GM23338 (cell line): ENCODE data around the gene FAM53B. TPM values are rescaled to one million over a fixed set of nuclear protein-coding genes. Genes with fewer than 3 reads are reported as not detected.

ENCODE experiments used
- CREB1 ChIP-seq: fragments of 250-450 bp; sonication (Bioruptor Pico); IDR thresholded peaks from 2 replicates; pipeline ENCODE4 v1.5.0; 2020; ENCODE audit warnings: low read depth, mild to moderate bottlenecking, moderate library complexity
- EZH2 ChIP-seq: fragments of 200-600 bp; sonication (generic); IDR thresholded peaks from one replicate; pipeline ENCODE4 v1.8.0; 2017; ENCODE audit warnings: antibody characterized with exemption, mild to moderate bottlenecking, low read depth; ENCODE audit not compliant: unreplicated experiment
- EZH2phosphoT487 ChIP-seq: fragments of 200-600 bp; sonication (generic); IDR thresholded peaks from one replicate; pipeline ENCODE4 v1.8.1; 2018; ENCODE audit warnings: antibody characterized with exemption; ENCODE audit not compliant: unreplicated experiment
- JUNB ChIP-seq: IDR thresholded peaks from one replicate; pipeline ENCODE4 v1.6.1; 2016; ENCODE audit warnings: antibody characterized with exemption; ENCODE audit not compliant: unreplicated experiment
- NANOG ChIP-seq: IDR thresholded peaks from 2 replicates; pipeline ENCODE4 v1.6.1; 2016; ENCODE audit warnings: antibody characterized with exemption, borderline replicate concordance
- POLR2AphosphoS5 ChIP-seq: IDR thresholded peaks from 2 replicates; pipeline ENCODE4 v1.6.1; 2016; ENCODE audit warnings: antibody characterized with exemption, low read depth
- STAT1 ChIP-seq: IDR thresholded peaks from one replicate; pipeline ENCODE4 v1.6.1; 2016; ENCODE audit warnings: antibody characterized with exemption; ENCODE audit not compliant: unreplicated experiment
- ZNF114 ChIP-seq: fragments of 250-450 bp; sonication (Bioruptor Pico); IDR thresholded peaks from 2 replicates; pipeline ENCODE4 v1.5.0; 2020; ENCODE audit warnings: mild to moderate bottlenecking, moderate library complexity
- ZNF331 ChIP-seq: fragments of 250-450 bp; sonication (Bioruptor Pico); IDR thresholded peaks from 2 replicates; pipeline ENCODE4 v1.5.0; 2020; ENCODE audit warnings: low read depth, mild to moderate bottlenecking, moderate library complexity
- polyA plus RNA-seq: library from polyadenylated mRNA; unstranded; fragments of >200 nt; fragmentation: Nextera tagmentation; extraction: Ambion mirVana; gene quantifications from 2 replicates; pipeline ENCODE4 v1.2.1, GENCODE V29; 2016
- total RNA-seq: library from RNA; depleted of rRNA; stranded (reverse); fragments of >200 nt; shearing (Covaris generic); gene quantifications from 2 replicates; pipeline ENCODE4 v1.2.3, GENCODE V29; 2014
- TF ChIP-seq, protein P1 (sequence below): fragments of 250-450 bp; sonication (Bioruptor Pico); IDR thresholded peaks from 2 replicates; pipeline ENCODE4 v1.5.0; 2020; ENCODE audit warnings: mild to moderate bottlenecking, moderate library complexity
- TF ChIP-seq, protein P2 (sequence below): IDR thresholded peaks from 2 replicates; pipeline ENCODE4 v1.6.1; 2016; ENCODE audit warnings: antibody characterized with exemption

The FAM53B gene
- total and polyA plus RNA-seq, 2 experiments from 2014 or later: 3.0 to 20.3 TPM

DNA sequence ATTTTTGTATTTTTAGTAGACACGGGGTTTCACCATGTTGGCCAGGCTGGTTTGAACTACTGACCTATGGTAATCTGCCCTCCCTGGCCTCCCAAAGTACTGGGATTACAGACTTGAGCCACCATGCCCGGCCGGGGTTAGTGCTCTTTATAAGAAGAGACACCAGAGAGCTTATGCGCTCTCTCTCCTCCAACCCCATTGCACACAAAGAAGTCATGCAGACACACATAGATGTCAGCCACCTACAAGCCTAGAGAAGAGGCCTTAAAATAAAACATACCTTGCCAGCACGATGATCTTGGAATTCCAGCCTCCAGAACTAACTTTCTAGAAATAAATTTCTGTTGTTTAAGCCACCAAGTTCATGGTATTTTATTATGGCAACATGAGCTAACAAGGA lies 10.0 kb upstream of the FAM53B start (continued):
- TF ChIP-seq, protein P1, sequence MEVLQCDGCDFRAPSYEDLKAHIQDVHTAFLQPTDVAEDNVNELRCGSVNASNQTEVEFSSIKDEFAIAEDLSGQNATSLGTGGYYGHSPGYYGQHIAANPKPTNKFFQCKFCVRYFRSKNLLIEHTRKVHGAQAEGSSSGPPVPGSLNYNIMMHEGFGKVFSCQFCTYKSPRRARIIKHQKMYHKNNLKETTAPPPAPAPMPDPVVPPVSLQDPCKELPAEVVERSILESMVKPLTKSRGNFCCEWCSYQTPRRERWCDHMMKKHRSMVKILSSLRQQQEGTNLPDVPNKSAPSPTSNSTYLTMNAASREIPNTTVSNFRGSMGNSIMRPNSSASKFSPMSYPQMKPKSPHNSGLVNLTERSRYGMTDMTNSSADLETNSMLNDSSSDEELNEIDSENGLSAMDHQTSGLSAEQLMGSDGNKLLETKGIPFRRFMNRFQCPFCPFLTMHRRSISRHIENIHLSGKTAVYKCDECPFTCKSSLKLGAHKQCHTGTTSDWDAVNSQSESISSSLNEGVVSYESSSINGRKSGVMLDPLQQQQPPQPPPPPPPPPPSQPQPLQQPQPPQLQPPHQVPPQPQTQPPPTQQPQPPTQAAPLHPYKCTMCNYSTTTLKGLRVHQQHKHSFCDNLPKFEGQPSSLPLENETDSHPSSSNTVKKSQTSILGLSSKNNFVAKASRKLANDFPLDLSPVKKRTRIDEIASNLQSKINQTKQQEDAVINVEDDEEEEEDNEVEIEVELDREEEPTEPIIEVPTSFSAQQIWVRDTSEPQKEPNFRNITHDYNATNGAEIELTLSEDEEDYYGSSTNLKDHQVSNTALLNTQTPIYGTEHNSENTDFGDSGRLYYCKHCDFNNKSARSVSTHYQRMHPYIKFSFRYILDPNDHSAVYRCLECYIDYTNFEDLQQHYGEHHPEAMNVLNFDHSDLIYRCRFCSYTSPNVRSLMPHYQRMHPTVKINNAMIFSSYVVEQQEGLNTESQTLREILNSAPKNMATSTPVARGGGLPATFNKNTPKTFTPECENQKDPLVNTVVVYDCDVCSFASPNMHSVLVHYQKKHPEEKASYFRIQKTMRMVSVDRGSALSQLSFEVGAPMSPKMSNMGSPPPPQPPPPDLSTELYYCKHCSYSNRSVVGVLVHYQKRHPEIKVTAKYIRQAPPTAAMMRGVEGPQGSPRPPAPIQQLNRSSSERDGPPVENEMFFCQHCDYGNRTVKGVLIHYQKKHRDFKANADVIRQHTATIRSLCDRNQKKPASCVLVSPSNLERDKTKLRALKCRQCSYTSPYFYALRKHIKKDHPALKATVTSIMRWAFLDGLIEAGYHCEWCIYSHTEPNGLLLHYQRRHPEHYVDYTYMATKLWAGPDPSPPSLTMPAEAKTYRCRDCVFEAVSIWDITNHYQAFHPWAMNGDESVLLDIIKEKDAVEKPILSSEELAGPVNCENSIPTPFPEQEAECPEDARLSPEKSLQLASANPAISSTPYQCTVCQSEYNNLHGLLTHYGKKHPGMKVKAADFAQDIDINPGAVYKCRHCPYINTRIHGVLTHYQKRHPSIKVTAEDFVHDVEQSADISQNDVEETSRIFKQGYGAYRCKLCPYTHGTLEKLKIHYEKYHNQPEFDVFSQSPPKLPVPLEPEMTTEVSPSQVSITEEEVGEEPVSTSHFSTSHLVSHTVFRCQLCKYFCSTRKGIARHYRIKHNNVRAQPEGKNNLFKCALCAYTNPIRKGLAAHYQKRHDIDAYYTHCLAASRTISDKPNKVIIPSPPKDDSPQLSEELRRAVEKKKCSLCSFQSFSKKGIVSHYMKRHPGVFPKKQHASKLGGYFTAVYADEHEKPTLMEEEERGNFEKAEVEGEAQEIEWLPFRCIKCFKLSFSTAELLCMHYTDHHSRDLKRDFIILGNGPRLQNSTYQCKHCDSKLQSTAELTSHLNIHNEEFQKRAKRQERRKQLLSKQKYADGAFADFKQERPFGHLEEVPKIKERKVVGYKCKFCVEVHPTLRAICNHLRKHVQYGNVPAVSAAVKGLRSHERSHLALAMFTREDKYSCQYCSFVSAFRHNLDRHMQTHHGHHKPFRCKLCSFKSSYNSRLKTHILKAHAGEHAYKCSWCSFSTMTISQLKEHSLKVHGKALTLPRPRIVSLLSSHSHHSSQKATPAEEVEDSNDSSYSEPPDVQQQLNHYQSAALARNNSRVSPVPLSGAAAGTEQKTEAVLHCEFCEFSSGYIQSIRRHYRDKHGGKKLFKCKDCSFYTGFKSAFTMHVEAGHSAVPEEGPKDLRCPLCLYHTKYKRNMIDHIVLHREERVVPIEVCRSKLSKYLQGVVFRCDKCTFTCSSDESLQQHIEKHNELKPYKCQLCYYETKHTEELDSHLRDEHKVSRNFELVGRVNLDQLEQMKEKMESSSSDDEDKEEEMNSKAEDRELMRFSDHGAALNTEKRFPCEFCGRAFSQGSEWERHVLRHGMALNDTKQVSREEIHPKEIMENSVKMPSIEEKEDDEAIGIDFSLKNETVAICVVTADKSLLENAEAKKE (CRISPR knock-in tag): no peak
- TF ChIP-seq JUNB: no peak
- TF ChIP-seq EZH2phosphoT487: no peak
- TF ChIP-seq, protein P2, sequence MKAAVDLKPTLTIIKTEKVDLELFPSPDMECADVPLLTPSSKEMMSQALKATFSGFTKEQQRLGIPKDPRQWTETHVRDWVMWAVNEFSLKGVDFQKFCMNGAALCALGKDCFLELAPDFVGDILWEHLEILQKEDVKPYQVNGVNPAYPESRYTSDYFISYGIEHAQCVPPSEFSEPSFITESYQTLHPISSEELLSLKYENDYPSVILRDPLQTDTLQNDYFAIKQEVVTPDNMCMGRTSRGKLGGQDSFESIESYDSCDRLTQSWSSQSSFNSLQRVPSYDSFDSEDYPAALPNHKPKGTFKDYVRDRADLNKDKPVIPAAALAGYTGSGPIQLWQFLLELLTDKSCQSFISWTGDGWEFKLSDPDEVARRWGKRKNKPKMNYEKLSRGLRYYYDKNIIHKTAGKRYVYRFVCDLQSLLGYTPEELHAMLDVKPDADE: no peak
- TF ChIP-seq ZNF331 (CRISPR knock-in tag): no peak
- no peak for TF ChIP-seq EZH2
- no peak for TF ChIP-seq ZNF114 (CRISPR knock-in tag)
- no peak for TF ChIP-seq POLR2AphosphoS5
- no peak for TF ChIP-seq CREB1 (CRISPR knock-in tag)
- no peak for TF ChIP-seq NANOG
- no peak for TF ChIP-seq STAT1
